Stimulated activated CD8-positive, alpha-beta memory T cell treated with anti-CD3 and anti-CD28 coated beads, Interleukin-7, amount 100 ng/mL, for 1 hour (primary cell): ENCODE measurements around the gene PSG2.
"Not testable (repeated sequence)": the region's sequence is repeated elsewhere in the genome, so short reads cannot be mapped to it uniquely, and the experiment has no call there.

Experiments used
- DNase-seq, 2 donors: peaks; one replicate each; pipeline ENCODE4 v3.0.0-alpha.2; 2020; ENCODE audit warnings: low read depth in 2 of 2

Gene PSG2

GRCh38 chr19:43082601-43083000, at the start of gene PSG2:
PSG2 (minus strand) TSS chr19:43082701; CDS start chr19:43082569, 132 bp downstream.
- DNase-seq = not testable (repeated sequence)

- DNase-seq = not testable (repeated sequence)
These were observed 48.9 kb upstream of the PSG2 start for GRCh38 chr19:43131281-43131842.

GRCh38 chr19:43129197-43129596, 46.7 kb upstream of the PSG2 start:
- not testable (repeated sequence) for DNase-seq

DNA sequence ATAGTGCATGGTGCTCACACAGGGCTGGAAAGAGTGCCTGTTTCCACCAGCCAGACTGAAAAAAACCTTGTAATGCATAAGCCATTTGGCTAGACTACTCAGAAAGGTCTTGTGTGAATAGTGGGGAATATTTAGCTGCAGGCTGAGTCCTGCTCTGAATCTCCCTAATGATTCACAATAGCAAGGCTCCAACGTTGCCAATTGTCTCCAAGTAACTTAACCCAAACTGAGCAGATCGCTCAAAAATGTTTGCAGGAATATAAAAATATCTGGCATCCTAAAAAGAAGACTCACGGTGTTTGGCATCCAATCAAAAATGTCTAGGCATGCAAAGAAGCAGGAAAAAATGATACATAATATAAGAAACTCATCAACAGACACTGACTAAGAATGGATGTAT, 44.8 kb upstream of the PSG2 start:
- DNase-seq = not testable (repeated sequence)

DNA sequence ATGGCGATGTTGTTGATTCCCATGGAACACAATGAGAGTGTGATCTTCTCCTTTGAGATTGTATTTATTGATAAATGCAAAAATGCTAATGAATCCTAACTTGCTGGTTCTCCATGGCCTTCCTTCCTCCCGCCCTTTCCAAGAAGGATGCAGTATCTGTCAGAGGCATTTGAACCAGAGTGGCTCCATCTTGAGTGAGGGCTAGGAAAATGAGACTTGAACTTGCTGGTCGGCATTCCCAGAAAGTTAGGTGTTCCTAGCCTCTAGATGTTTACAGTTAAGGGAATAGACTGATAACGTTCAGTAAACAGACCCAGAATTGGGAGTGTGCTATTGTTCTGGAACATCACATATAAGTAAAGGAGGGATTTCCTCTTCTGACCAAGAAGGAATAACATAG, 44.2 kb upstream of the PSG2 start:
- DNase-seq = no peak

DNA sequence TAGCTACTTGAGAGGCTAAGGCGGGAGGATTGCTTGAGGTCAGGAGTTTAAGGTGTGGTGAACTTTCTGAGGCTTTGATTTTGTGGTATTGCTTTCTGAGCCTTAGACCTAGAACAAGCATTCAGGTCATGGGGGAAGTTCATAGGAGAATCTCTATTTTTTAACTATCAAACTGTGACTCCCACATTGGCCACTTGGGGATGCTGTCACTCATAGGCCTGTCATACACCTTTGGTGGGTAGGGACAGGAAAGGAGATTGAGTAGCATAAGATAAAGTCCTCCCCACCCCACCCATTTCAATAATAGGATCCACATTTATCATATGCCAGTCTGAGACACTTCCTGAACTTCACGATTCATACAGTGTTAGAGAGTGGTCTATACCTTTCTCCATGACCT, 41.9 kb upstream of the PSG2 start:
- no peak for DNase-seq

DNA sequence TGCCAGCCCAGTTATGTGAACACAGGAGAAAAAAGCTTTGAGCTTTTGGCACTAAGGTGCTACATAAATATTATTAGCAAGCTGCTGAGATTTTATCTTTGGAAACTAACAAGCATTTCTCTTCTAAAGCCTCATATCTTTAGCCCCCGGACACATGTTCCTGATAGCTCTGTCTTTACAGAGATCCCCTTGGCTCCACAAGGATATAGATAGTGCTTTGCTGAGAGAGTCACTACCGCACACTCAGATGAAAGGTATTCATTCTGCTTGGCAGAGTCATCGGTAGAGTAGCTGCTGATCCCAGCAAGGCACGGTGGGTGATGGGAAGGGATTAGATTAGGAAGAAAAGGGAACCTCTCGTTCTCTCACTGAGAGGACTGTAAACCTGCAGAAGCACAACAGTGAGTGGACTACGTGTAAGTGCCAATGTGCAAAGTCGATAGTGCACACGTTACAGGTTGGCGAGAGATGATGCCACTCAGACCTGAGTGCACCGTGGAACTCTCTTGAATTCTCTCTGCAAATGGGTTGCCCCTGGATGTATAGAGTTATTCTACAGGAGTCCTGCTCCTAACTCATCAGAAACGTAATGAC, 38.0 kb upstream of the PSG2 start:
- not testable (repeated sequence) for DNase-seq

GRCh38 chr19:43119526-43119925, 37.0 kb upstream of the PSG2 start:
- DNase-seq = not testable (repeated sequence)

DNA sequence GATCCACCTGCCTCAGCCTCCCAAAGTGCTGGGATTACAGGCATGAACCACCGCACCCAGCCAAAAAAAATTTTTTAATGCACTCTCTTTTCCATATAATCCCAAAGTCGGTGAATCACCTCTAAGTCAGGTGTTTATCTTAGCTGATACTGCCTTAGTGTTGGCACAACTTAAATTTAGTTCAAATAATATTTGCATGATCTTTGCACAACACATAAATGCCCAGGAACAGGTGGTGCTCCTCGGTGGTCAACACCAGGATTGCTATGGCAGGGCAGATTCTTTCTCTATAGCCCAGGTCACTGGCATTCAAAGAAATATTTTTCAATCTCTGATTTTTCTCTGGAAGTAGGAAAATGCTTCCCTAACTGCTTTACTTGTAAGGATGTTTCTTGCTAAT, 33.9 kb upstream of the PSG2 start:
- DNase-seq = not testable (repeated sequence)

GRCh38 chr19:43115548-43115947, 33.0 kb upstream of the PSG2 start:
- DNase-seq = not testable (repeated sequence)

- DNase-seq = not testable (repeated sequence)
These were observed 32.6 kb upstream of the PSG2 start for GRCh38 chr19:43115064-43115463.

- DNase-seq = not testable (repeated sequence)
These were observed 32.1 kb upstream of the PSG2 start for GRCh38 chr19:43114626-43115025.

GRCh38 chr19:43107401-43107800, 24.9 kb upstream of the PSG2 start:
- not testable (repeated sequence) for DNase-seq

DNA sequence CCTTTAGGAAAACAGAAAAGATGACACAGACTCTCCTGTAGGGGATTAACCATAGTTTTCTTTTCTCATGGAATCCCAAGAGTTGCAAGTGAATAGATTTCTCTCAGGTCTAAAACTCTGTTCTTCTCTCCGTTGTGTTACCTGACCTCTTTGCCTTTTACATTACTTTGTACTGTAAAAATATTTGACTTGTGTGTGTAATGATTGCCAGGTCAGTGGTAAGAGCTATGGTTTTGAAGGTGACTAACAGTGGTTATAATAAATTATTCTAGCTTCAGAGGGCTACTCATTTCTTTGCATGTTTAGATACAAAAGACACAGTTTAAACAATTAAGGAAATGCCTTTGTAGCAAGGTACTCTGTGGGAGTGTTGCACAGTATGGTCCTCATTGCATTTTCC, 23.0 kb upstream of the PSG2 start:
- DNase-seq = no peak

- DNase-seq = not testable (repeated sequence)
These were observed 21.8 kb upstream of the PSG2 start for GRCh38 chr19:43104215-43104850.

- DNase-seq = no peak
These were observed 19.4 kb upstream of the PSG2 start for GRCh38 chr19:43101950-43102349.

GRCh38 chr19:43098416-43098815, 15.9 kb upstream of the PSG2 start:
- DNase-seq = not testable (repeated sequence)

GRCh38 chr19:43087702-43088340, 5.3 kb upstream of the PSG2 start:
- DNase-seq = not testable (repeated sequence)

DNA sequence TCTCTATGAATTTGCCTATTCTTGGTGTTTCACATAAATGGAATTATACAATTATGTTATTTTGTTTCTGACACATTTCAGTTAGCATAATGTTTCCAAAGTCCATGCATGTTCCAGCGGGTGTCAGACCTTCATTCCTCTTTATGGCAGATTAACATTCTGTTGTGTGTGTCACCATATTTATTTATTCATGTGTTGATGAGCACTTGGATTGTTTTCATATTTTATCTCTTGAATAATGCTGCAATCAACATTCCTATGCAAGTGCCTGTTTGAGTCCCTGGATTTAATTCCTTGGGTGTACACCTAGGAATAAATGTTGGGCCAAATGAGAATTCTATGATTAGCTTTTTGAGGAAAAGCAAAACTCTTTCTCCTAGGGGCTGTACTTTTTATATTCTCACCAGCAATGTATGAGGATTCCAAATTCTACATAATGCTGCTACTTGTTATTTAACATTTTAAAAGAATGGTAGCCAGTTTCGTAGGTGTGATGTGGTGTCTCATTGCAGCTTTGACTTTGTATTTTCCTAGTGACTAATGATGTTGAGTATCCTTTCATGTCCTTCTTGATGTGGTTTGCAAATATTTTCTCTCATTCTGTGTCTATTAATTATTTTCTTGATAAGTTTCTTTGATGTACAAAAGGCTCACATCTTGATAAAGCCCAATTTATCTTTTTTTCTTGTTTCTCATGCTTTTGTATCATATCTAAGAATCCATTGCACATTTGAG, 3.5 kb upstream of the PSG2 start:
- DNase-seq = not testable (repeated sequence)

- DNase-seq = not testable (repeated sequence)
These were observed 1.8 kb upstream of the PSG2 start for GRCh38 chr19:43084196-43084832.

DNA sequence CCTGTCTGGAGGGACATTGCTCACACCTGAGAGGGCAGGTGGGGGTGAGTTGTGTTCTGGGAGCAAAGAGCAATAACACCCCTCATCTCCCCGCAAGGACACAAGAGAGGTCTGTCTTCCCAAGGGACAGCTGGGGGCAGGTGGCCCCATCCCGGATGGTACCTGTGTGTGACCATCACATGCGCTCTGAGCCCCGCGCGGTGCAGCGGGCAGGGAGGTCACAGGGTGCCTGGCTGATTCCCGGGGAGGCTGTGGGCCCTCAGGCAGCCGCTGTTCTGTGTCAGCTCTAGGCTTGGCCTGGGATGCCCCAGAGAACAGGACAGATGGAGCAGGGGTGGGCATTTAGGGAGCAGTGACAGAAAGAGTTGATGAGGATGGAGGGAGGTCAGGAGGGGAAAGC, 1.2 kb upstream of the PSG2 start:
- not testable (repeated sequence) for DNase-seq

DNA sequence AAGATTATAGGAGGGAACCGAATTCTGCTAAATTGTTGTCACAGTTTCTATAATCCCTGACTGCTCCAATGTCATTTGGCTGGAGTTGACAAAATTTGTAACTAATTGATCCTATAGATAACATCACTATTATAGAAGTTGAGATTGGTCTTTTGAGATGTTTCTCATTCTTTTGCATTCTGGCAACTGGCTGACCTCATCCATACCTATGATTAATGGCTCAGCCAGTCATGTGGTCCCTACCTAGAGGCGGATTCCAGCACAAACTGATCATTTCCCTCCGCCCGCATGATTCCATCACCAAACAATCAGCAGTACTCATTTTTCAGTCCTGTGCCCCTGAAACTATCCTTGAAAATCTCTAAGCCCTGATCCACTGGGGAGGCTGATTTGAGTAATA, 4.2 kb downstream of the PSG2 start:
- DNase-seq = no peak
